Neural cell (in vitro differentiated cells): ENCODE data around the gene CLSTN2.

Source experiments
- MXI1 ChIP-seq: fragments of 450-650 bp; conservative IDR thresholded peaks from 2 replicates; pipeline ENCODE4 v1.6.1; 2014; ENCODE audit warnings: antibody characterized with exemption, mild to moderate bottlenecking; ENCODE audit not compliant: poor library complexity, severe bottlenecking
- RAD21 ChIP-seq: fragments of 450-650 bp; conservative IDR thresholded peaks from 2 replicates; pipeline ENCODE4 v1.6.1; 2014; ENCODE audit warnings: antibody characterized with exemption, mild to moderate bottlenecking, moderate library complexity
- TF ChIP-seq, protein P1 (sequence below): fragments of 450-650 bp; IDR thresholded peaks from 2 replicates; pipeline ENCODE4 v1.5.1; 2014; ENCODE audit warnings: antibody characterized with exemption, mild to moderate bottlenecking, moderate library complexity; ENCODE audit not compliant: poor library complexity, severe bottlenecking
- TF ChIP-seq, protein P2 (sequence below): IDR thresholded peaks from 2 replicates; pipeline ENCODE4 v1.6.1; 2012; ENCODE audit warnings: borderline replicate concordance

DNA sequence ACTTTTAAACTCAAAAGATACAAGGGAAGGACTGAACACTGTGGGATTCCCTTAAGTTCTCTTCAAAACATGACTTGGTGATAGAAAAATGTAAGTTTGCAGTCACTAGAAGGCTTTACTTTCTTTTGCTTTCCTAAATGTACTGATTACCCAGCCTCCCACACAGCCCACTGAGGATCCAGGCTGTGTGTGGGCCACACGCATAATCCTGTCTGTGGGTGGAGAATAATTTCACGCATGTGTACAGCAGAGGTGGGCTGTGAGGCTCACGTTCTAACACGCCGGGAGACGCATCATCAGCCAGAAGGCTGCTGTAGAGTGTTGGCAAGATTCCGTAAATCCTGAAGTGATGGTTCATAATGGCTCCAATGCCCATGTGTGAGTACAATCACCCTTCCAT lies 165.5 kb downstream of the CLSTN2 start:
- TF ChIP-seq MXI1: no peak
- TF ChIP-seq, protein P1, sequence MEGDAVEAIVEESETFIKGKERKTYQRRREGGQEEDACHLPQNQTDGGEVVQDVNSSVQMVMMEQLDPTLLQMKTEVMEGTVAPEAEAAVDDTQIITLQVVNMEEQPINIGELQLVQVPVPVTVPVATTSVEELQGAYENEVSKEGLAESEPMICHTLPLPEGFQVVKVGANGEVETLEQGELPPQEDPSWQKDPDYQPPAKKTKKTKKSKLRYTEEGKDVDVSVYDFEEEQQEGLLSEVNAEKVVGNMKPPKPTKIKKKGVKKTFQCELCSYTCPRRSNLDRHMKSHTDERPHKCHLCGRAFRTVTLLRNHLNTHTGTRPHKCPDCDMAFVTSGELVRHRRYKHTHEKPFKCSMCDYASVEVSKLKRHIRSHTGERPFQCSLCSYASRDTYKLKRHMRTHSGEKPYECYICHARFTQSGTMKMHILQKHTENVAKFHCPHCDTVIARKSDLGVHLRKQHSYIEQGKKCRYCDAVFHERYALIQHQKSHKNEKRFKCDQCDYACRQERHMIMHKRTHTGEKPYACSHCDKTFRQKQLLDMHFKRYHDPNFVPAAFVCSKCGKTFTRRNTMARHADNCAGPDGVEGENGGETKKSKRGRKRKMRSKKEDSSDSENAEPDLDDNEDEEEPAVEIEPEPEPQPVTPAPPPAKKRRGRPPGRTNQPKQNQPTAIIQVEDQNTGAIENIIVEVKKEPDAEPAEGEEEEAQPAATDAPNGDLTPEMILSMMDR: no peak
- no peak for TF ChIP-seq RAD21
- TF ChIP-seq, protein P2, sequence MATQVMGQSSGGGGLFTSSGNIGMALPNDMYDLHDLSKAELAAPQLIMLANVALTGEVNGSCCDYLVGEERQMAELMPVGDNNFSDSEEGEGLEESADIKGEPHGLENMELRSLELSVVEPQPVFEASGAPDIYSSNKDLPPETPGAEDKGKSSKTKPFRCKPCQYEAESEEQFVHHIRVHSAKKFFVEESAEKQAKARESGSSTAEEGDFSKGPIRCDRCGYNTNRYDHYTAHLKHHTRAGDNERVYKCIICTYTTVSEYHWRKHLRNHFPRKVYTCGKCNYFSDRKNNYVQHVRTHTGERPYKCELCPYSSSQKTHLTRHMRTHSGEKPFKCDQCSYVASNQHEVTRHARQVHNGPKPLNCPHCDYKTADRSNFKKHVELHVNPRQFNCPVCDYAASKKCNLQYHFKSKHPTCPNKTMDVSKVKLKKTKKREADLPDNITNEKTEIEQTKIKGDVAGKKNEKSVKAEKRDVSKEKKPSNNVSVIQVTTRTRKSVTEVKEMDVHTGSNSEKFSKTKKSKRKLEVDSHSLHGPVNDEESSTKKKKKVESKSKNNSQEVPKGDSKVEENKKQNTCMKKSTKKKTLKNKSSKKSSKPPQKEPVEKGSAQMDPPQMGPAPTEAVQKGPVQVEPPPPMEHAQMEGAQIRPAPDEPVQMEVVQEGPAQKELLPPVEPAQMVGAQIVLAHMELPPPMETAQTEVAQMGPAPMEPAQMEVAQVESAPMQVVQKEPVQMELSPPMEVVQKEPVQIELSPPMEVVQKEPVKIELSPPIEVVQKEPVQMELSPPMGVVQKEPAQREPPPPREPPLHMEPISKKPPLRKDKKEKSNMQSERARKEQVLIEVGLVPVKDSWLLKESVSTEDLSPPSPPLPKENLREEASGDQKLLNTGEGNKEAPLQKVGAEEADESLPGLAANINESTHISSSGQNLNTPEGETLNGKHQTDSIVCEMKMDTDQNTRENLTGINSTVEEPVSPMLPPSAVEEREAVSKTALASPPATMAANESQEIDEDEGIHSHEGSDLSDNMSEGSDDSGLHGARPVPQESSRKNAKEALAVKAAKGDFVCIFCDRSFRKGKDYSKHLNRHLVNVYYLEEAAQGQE: no peak
